Measurements from ENCODE around the gene IDI2.

DNA sequence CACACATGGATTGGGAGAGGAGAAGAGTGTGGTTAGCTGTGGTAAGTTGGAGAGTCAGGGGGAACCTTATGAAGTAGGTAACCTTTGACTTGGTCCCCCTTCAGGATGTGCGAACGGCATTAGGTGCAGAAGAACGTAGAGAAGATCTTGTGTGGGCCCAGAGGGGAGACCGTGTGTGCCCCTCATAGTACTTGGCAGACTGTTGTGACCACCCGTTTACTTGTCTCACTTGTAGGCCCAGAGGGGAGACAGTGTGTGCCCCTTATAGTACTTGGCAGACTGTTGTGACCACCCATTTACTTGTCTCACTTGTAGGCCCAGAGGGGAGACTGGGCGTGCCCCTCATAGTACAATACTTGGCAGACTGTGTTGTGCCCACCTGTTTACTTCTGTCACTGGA lies 34.9 kb downstream of the IDI2 start:
- TF ChIP-seq, protein P1, sequence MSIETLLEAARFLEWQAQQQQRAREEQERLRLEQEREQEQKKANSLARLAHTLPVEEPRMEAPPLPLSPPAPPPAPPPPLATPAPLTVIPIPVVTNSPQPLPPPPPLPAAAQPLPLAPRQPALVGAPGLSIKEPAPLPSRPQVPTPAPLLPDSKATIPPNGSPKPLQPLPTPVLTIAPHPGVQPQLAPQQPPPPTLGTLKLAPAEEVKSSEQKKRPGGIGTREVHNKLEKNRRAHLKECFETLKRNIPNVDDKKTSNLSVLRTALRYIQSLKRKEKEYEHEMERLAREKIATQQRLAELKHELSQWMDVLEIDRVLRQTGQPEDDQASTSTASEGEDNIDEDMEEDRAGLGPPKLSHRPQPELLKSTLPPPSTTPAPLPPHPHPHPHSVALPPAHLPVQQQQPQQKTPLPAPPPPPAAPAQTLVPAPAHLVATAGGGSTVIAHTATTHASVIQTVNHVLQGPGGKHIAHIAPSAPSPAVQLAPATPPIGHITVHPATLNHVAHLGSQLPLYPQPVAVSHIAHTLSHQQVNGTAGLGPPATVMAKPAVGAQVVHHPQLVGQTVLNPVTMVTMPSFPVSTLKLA (IDR thresholded peaks at IDR 0.05) = no peak
- TF ChIP-seq SP1 (IDR thresholded peaks at IDR 0.05) (no peak), SP1 (CRISPR knock-in tag; IDR thresholded peaks at IDR 0.05) (no peak), NCOA5 (CRISPR knock-in tag; IDR thresholded peaks at IDR 0.05) (no peak)
